Peyer's patch (tissue), 4 donors: ENCODE results near the gene LRRC73. TPM values are rescaled to one million over a fixed set of nuclear protein-coding genes. Genes with fewer than 3 reads are reported as not detected.

ENCODE experiments used
- DNase-seq, 3 donors: peaks; one replicate each; pipeline ENCODE4 v3.0.0-alpha.2; 2017 to 2019
- H3K27ac ChIP-seq, 4 donors: fragments of 200-600 bp; sonication (generic); one replicate each; pipeline ENCODE4 v1.5.1; 2016 to 2019
- H3K27me3 ChIP-seq, 2 donors: fragments of 200-600 bp; sonication (generic); one replicate each; pipeline ENCODE4 v1.5.1; 2019
- H3K36me3 ChIP-seq, 3 donors: fragments of 200-600 bp; sonication (generic); one replicate each; pipeline ENCODE4 v1.5.1; 2016 to 2019
- H3K4me1 ChIP-seq, 4 donors: fragments of 200-600 bp; sonication (generic); one replicate each; pipeline ENCODE4 v1.5.1; 2016 to 2019
- H3K4me3 ChIP-seq, 4 donors: fragments of 200-600 bp; sonication (generic); 1 replicate in 3 of 4; 2 replicates in 1 of 4; pipeline ENCODE4 v1.5.1; 2016 to 2019; ENCODE audit warnings: mild to moderate bottlenecking in 1 of 4
- H3K9me3 ChIP-seq, 4 donors: fragments of 200-600 bp; sonication (generic); one replicate each; pipeline ENCODE4 v1.5.1; 2016 to 2019; ENCODE audit warnings: mild to moderate bottlenecking in 1 of 4
- POLR2A ChIP-seq, 2 donors: fragments of 450-650 bp; IDR thresholded peaks; one replicate each; pipeline ENCODE4 v1.5.1; 2017; ENCODE audit warnings: antibody characterized with exemption in 2 of 2, mild to moderate bottlenecking in 2 of 2, moderate library complexity in 2 of 2
- total RNA-seq, 4 donors: library from RNA; depleted of rRNA; stranded (reverse); fragments of >200 nt; gene quantifications; one replicate each; pipeline ENCODE4 v1.1.0, GENCODE V29; 2016
- TF ChIP-seq, protein P1 (sequence below), 6 experiments: fragments of 450-650 bp in 4 of 6; fragments of 200-600 bp in 2 of 6; sonication (generic) in 1 of 6; IDR thresholded peaks; one replicate each; pipeline ENCODE4 v1.5.1; 2017 to 2019; ENCODE audit warnings: antibody characterized with exemption in 6 of 6, mild to moderate bottlenecking in 3 of 6, moderate library complexity in 1 of 6

LRRC73 gene
- total RNA-seq, 4 donors from 2014 or later, result 3.3 TPM; not detected in 3

DNA sequence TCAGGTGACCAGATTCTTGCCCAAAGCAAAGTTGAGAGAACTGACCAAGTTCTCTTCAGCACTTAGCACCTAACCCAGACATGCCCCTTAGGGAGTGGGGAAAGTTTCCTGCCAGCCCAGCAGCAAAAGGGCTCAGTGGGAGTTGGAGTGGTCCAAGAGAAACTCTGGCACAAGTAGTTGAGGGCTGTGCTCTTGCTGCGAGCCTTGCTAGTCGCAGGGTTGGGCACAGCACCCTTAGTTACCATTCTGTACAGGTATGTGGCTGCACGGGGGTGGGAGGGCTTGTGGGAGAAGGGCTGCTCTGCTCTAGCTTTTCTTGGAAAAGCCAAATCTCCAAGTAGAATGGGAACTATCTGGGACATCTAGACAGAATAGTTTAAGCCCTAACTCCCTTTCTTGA is 13.1 kb upstream of the LRRC73 start:
- Histone ChIP-seq H3K27ac (no peak overlapping the region), H3K36me3 (peaks cover 0 to 91% (median 0%) of the 10 kb centered on the region in 3 donors)
- TF ChIP-seq, protein P1, sequence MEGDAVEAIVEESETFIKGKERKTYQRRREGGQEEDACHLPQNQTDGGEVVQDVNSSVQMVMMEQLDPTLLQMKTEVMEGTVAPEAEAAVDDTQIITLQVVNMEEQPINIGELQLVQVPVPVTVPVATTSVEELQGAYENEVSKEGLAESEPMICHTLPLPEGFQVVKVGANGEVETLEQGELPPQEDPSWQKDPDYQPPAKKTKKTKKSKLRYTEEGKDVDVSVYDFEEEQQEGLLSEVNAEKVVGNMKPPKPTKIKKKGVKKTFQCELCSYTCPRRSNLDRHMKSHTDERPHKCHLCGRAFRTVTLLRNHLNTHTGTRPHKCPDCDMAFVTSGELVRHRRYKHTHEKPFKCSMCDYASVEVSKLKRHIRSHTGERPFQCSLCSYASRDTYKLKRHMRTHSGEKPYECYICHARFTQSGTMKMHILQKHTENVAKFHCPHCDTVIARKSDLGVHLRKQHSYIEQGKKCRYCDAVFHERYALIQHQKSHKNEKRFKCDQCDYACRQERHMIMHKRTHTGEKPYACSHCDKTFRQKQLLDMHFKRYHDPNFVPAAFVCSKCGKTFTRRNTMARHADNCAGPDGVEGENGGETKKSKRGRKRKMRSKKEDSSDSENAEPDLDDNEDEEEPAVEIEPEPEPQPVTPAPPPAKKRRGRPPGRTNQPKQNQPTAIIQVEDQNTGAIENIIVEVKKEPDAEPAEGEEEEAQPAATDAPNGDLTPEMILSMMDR (IDR thresholded peaks at IDR 0.05), result no peak
- TF ChIP-seq POLR2A (IDR thresholded peaks at IDR 0.05), result no peak

DNA sequence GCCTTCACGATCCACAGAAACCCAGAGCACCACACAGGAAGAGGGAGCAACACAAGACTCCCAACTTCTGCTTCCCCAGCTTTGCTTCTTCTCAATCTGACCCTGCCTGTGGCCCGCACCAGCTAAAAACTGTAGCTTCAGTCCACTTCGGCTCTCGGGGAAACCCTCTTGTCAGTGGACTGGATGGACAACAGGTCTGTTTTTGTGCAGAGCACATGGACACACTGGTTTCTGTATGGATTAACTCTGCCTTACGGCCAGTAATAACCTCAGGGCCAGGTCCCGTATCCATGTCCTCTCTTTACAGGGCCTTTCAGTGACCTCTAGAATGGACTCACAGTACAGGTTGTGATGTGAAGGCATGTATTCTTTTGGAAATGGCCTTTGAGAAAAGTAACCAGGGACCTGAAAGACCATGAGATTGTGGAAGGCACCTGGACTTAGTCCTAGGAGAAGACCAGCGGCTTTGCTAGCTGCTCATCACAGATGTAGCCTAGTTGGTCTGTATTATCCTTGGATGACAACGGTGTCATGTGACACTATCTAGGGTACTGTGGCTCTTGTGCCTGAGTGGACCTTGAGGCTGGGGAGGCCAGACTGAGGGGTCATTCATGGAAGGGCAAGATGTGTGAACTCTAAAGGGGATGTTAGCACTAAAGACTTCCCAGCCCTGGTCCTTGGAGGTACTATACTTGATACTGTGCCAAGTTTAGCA is 12.6 kb upstream of the LRRC73 start:
- no peak overlapping the region for H3K27ac ChIP-seq
- H3K27me3 ChIP-seq, result no peaks in the 10 kb centered on the region
- peaks cover 0 to 12% (median 4%) of the 10 kb centered on the region in 4 donors for H3K4me1 ChIP-seq
- H3K4me3 ChIP-seq, result no peak overlapping the region
- no peak for DNase-seq
- H3K9me3 ChIP-seq, result no peaks in the 10 kb centered on the region
- H3K36me3 ChIP-seq, result peaks cover 0 to 86% (median 0%) of the 10 kb centered on the region in 3 donors
- TF ChIP-seq POLR2A (IDR thresholded peaks at IDR 0.05), result no peak

More for the DNA sequence above, 13.1 kb upstream of the LRRC73 start:
- H3K27me3 ChIP-seq, result no peaks in the 10 kb centered on the region
- no peak overlapping the region for H3K4me3 ChIP-seq
- H3K4me1 ChIP-seq, result peaks cover 0 to 7% (median 0%) of the 10 kb centered on the region in 4 donors
- DNase-seq, result no peak
- no peaks in the 10 kb centered on the region for H3K9me3 ChIP-seq

DNA sequence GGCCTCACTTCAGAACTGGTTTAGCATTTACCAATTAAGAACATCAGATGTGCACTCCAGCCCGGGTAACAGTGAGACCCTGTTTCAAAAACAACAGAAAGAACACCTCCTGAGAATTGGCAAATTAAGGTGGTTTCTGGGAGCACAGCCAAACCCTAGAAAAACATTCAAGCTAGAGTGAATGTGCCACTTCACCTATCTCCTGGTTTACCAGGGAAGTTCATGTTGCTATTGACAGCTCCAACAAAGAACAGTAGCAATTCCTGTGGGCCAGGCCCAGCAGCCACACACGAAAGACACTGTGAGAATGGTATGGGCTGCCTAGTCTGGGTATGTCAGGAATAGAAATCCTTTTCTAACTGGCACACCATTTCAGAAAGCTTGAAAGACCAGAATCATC is 11.7 kb upstream of the LRRC73 start:
- TF ChIP-seq, protein P1 (IDR thresholded peaks at IDR 0.05), result no peak
- no peak for TF ChIP-seq POLR2A (IDR thresholded peaks at IDR 0.05)
- no peak for DNase-seq
- peaks cover 0 to 77% (median 0%) of the 10 kb centered on the region in 3 donors for H3K36me3 ChIP-seq

DNA sequence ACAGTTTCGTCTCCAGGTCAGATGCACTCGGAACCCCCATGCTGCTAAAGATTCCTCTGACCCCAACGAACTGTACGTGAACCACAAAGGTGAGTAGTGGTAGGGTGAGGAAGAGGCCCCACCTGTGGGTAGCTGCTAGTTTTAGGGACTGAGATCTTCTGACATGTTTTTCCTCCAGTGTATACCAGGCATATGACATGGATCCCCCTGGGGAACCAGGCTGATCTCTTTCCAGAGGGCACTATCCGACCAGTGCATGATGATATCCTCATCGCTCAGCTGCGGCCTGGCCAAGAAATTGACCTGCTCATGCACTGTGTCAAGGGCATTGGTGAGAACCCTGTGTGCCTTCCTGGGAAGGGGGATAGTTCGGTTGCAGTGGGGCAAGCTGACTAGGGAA is 10.0 kb upstream of the LRRC73 start:
- no peak for TF ChIP-seq POLR2A (IDR thresholded peaks at IDR 0.05)
- TF ChIP-seq, protein P1 (IDR thresholded peaks at IDR 0.05), result no peak
- H3K4me3 ChIP-seq, result no peak overlapping the region
- H3K27me3 ChIP-seq, result no peaks in the 10 kb centered on the region
- H3K36me3 ChIP-seq, result peaks cover 0 to 62% (median 0%) of the 10 kb centered on the region in 3 donors
- H3K27ac ChIP-seq, result no peak overlapping the region
- DNase-seq, result no peak
- no peaks in the 10 kb centered on the region for H3K9me3 ChIP-seq
- peaks cover 4 to 22% (median 13%) of the 10 kb centered on the region in 4 donors for H3K4me1 ChIP-seq

More for the DNA sequence above, 11.7 kb upstream of the LRRC73 start:
- H3K9me3 ChIP-seq, result no peaks in the 10 kb centered on the region
- peaks cover 0 to 12% (median 6%) of the 10 kb centered on the region in 4 donors for H3K4me1 ChIP-seq
- H3K4me3 ChIP-seq, result no peak overlapping the region
- H3K27ac ChIP-seq, result no peak overlapping the region
- H3K27me3 ChIP-seq, result no peaks in the 10 kb centered on the region

DNA sequence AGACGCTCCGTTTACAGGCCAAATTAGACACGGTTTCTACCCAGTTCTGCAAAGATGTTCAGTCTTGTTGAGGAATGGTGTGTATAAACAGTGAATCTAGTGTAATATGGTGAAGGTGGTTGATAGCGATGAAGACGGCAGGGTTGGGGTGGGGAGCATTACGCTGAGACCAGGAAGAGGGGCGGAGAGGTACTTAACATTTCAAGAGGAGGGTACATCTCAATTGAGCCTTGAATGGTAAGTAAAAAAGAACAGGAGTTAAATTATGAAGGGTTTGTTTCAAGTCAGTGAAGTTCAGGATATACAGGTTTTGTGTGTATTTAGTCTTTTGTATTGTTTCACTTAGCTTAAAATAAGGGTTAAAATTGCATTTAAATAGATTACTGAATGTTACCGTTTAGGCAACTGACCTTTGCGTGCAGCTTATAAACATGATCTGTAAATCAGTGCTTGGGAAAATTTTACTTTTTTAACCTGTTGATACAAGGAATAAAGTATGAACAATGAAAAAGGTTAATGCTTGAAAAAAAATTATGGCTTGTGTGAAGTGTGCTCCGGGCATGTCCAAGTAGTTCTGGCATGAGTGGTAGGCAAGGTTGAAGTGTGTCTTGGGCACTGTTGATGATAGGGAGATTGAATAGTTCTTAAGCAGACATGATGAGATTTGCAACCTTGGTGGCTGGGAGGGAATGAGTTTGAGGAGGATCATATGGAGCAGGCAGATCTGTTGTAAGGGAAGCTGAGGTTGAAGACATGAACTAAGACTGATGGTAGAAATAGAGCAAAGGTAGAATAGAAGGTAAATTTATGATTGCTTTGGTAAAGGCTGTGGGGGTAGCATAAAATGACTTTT is 7.6 kb upstream of the LRRC73 start:
- Histone ChIP-seq H3K4me1 (peaks cover 4 to 29% (median 14%) of the 10 kb centered on the region in 4 donors), H3K9me3 (no peaks in the 10 kb centered on the region), H3K27me3 (no peaks in the 10 kb centered on the region), H3K27ac (peak overlapping the region; percentile 33 to 88 (median 78)), H3K36me3 (peaks cover 0 to 62% (median 0%) of the 10 kb centered on the region in 3 donors), H3K4me3 (peak overlapping the region; percentile 62 to 87 (median 78))
- DNase-seq, result no peak
- TF ChIP-seq, protein P1 (IDR thresholded peaks at IDR 0.05), result no peak
- no peak for TF ChIP-seq POLR2A (IDR thresholded peaks at IDR 0.05)
